Activated naive CD4-positive, alpha-beta T cell treated with anti-CD3 and anti-CD28 coated beads for 36 hours (primary cell): ENCODE measurements around the gene HLA-C. TPM values are rescaled to one million over a fixed set of nuclear protein-coding genes. Genes with fewer than 3 reads are reported as not detected.
"Not testable (repeated sequence)": the region's sequence is repeated elsewhere in the genome, so short reads cannot be mapped to it uniquely, and the experiment has no call there.

ENCODE experiments used
- CTCF ChIA-PET: fragments of 350-600 bp; sonication (Branson Sonifier 250); formaldehyde crosslinking; loops from one replicate; lab custom pipeline; 2021; ENCODE audit warnings: antibody characterized with exemption; lab: Charles Lee
- DNase-seq: peaks from one replicate; pipeline ENCODE4 v3.0.0-alpha.2; 2020
- H3K27ac Mint-ChIP-seq: one replicate; pipeline ENCODE4 v1.8.0; 2021; ENCODE audit warnings: mild to moderate bottlenecking, mixed read lengths
- H3K27me3 Mint-ChIP-seq: one replicate; pipeline ENCODE4 v1.8.0; 2021; ENCODE audit warnings: low read depth, mixed read lengths
- H3K36me3 Mint-ChIP-seq: one replicate; pipeline ENCODE4 v1.8.0; 2021; ENCODE audit warnings: low read depth, mixed read lengths
- H3K4me1 Mint-ChIP-seq: one replicate; pipeline ENCODE4 v1.8.0; 2021; ENCODE audit warnings: low read depth, mixed read lengths
- H3K4me3 Mint-ChIP-seq: one replicate; pipeline ENCODE4 v1.8.0; 2021; ENCODE audit warnings: mild to moderate bottlenecking, moderate library complexity, mixed read lengths
- H3K9me3 Mint-ChIP-seq: one replicate; pipeline ENCODE4 v1.8.0; 2021; ENCODE audit warnings: mixed read lengths
- intact Hi-C: fragments of 100-400 bp; cut with micrococcal nuclease; formaldehyde crosslinking; loops from one replicate; pipeline ENCODE4 v1.15.1; 2023
- total RNA-seq, 2 experiments: library from RNA; stranded (reverse); gene quantifications; one replicate each; pipeline ENCODE4 v1.2.3, GENCODE V29; 2021

HLA-C gene
- total RNA-seq, 2 experiments from 2014 or later, result 1,018 to 1,049 TPM

DNA sequence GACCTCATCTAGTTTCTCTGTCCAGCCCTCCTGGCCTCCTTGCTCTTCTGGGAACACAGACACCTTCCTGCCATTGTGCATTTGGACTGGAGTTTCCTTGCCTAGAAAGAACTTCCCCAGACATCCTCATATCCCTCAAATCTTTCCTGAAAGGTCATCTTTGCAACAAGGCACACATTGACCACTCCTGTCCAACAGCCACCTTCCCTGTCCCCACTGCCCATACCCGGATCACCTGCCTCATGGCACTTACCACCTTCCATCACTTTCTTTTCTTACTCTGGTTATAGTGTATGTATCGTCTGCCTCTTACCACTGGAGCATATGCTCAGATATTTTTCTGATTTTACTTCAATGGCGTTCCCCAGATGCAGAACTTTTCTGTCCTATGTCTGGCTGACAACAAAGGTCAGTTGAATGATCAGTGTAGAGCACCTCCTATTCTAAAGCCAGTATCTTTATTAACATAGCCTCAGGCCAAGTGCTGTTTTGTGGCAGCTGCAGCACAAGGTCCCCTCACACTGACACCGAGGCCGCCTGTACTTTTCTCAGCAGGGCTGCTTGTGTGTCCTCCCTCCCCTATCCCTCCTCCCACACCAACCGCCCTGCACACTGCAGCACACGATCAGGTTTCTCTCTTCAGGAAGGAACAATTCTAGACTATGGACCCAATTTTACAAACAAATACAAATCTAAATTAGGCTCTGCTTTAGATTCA, 4.1 kb downstream of the HLA-C start:
- H3K36me3 Mint-ChIP-seq, result peaks cover 43% of the 10 kb centered on the region
- no peaks in the 10 kb centered on the region for H3K27me3 Mint-ChIP-seq
- peaks cover 7% of the 10 kb centered on the region for H3K9me3 Mint-ChIP-seq
- CTCF ChIA-PET, result no interaction called here
- no peak for DNase-seq
- peak overlapping the region; percentile 33 for H3K27ac Mint-ChIP-seq
- H3K4me3 Mint-ChIP-seq, result peak overlapping the region; percentile 4
- intact Hi-C loops, result no loop called here
- peaks cover 28% of the 10 kb centered on the region for H3K4me1 Mint-ChIP-seq

DNA sequence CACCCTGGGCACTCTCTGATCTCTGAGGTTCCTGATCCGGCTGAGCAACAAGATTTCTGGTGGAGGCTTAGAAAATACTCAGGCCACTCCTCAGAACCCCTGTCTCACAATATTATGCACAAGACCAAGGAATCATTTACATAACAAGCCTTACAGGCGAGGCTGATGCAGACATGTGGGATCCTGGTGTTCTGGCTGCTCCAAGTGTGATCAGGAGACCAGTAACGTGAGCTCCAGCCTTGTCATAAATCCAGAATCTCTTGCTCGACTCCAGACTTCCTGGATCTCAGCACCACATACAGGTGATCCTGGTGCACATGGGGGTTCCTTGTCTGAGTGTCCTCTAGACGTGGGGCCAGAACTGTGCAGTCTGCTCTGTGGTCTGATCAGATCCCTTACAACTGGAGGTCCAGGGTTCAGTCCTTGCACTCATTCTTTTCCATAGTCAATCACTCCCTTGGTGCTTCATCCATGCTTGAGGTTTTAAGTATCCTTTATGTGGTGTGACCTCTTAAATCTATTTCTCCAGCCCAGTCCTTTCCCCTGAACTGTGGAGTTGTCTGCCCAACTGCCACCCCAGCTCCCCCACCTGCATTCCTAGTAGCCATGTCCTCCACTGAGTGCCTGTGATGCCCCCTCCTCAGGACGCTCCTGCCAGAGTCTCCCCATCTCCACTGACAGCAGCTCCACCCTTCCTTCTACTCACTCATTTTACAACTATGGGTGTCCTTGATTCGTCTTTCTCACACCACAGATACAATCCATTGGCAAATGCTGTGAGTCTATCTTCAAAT, 5.1 kb downstream of the HLA-C start:
- H3K4me3 Mint-ChIP-seq, result no peak overlapping the region
- DNase-seq, result no peak
- peaks cover 11% of the 10 kb centered on the region for H3K9me3 Mint-ChIP-seq
- intact Hi-C loops, result no loop called here
- no peak overlapping the region for H3K27ac Mint-ChIP-seq
- H3K4me1 Mint-ChIP-seq, result peaks cover 28% of the 10 kb centered on the region
- CTCF ChIA-PET, result no interaction called here
- peaks cover 39% of the 10 kb centered on the region for H3K36me3 Mint-ChIP-seq
- no peaks in the 10 kb centered on the region for H3K27me3 Mint-ChIP-seq

- Mint-ChIP-seq H3K27me3 (no peaks in the 10 kb centered on the region), H3K4me1 (peaks cover 28% of the 10 kb centered on the region), H3K4me3 (no peak overlapping the region), H3K9me3 (peaks cover 11% of the 10 kb centered on the region), H3K27ac (no peak overlapping the region), H3K36me3 (peaks cover 34% of the 10 kb centered on the region)
- DNase-seq, result no peak
- intact Hi-C loops, result no loop called here
- CTCF ChIA-PET, result no interaction called here
These were observed 6.0 kb downstream of the HLA-C start for GRCh38 chr6:31265926-31266325.

DNA sequence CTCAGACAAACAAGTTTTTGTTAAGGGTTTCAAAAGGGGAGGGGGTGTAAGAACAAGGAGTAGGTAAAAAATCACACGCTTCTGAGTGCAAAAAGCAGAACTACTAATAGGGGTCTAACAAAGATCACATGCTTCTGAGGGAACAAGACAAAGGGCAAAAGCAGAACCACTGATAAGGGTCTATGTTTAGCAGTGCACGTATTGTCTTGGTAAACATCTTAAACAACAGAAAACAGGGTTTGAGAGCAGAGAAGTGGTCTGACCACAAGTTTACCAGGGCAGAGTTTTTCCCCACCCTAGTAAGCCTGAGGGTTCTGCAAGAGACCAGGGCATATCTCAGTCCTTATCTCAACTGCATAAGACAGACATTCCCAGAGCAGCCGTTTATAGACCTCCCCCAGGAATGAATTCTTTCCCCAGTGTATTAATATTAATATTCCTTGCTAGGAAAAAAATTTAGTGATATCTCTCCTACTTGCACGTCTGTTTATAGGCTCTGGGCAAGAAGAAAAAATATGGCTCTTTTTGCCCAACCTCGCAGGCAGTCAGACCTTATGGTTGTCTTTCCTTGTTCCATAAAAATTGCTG, 8.5 kb downstream of the HLA-C start:
- peaks cover 14% of the 10 kb centered on the region for H3K9me3 Mint-ChIP-seq
- H3K27ac Mint-ChIP-seq, H3K27me3 Mint-ChIP-seq, intact Hi-C loops, H3K4me3 Mint-ChIP-seq, DNase-seq, CTCF ChIA-PET: not testable (repeated sequence)
- H3K36me3 Mint-ChIP-seq, result peaks cover 11% of the 10 kb centered on the region
- H3K4me1 Mint-ChIP-seq, result peaks cover 22% of the 10 kb centered on the region

- CTCF ChIA-PET, result not testable (repeated sequence)
These were observed 11.9 kb downstream of the HLA-C start for GRCh38 chr6:31259995-31260394.

DNA sequence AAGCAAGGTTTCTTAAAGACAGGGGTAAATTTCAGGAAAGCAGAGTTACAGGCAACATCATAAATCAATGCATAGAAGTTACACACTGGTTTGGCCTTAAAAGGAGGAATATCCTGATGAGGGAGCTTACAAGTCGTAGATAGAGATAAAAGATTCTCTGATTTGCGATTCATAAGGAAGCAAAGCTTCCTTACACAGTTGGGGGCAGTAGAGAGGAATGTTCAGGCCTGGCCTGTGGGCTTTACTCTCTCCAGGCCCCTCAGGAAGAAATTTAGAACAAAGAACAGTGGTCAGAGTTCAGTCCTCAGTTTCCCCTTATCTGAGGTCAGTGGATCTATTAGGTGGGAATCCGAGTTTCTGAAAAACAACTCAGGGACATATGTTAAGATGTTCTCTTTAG, 19.3 kb downstream of the HLA-C start:
- no peak for DNase-seq
- intact Hi-C loops, result no loop called here
- Mint-ChIP-seq H3K9me3 (peaks cover 14% of the 10 kb centered on the region), H3K27ac (no peak overlapping the region), H3K27me3 (no peaks in the 10 kb centered on the region), H3K36me3 (no peaks in the 10 kb centered on the region), H3K4me3 (no peak overlapping the region), H3K4me1 (no peaks in the 10 kb centered on the region)
- CTCF ChIA-PET, result interaction anchor here (0.5 to 1.3 kb wide), 3 partner anchors 114 to 147 kb away, joined by 3 to 6 read pairs (median 3); no protein-coding TSS in a partner anchor

More at GRCh38 chr6:31259995-31260394, 11.9 kb downstream of the HLA-C start:
- Mint-ChIP-seq H3K4me1 (peaks cover 15% of the 10 kb centered on the region), H3K9me3 (peaks cover 18% of the 10 kb centered on the region)
- H3K36me3 Mint-ChIP-seq, H3K4me3 Mint-ChIP-seq, H3K27me3 Mint-ChIP-seq, intact Hi-C loops, H3K27ac Mint-ChIP-seq: not testable (repeated sequence)
- peak; percentile 57 for DNase-seq

DNA sequence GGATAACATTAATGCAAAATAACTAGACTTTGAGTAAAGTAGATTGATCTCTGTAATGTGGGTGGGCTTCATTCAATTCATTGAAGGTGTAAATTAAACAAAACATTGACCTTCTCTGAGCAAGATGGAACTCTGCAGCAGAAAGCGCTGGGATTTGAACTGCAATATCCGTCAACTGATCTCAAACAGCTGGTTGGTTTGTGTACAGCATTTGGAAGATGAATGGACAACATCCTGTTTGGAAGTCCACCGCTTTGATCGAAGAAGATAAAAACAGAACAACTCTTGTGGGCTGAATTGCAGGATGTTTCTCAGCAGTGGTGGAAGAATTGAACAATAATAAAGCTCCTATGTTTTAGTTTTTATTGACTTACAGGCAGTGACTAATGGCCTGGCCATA, 20.6 kb downstream of the HLA-C start:
- Mint-ChIP-seq H3K9me3 (peaks cover 20% of the 10 kb centered on the region), H3K27me3 (no peaks in the 10 kb centered on the region), H3K36me3 (no peaks in the 10 kb centered on the region), H3K27ac (no peak overlapping the region), H3K4me1 (no peaks in the 10 kb centered on the region), H3K4me3 (no peak overlapping the region)
- intact Hi-C loops, result no loop called here
- DNase-seq, result no peak
- CTCF ChIA-PET, result no interaction called here

GRCh38 chr6:31249184-31249583, 22.7 kb downstream of the HLA-C start:
- no peak for DNase-seq
- CTCF ChIA-PET, result no interaction called here
- intact Hi-C loops, result no loop called here
- H3K4me1 Mint-ChIP-seq, result peaks cover 3% of the 10 kb centered on the region
- no peaks in the 10 kb centered on the region for H3K36me3 Mint-ChIP-seq
- H3K9me3 Mint-ChIP-seq, result peaks cover 17% of the 10 kb centered on the region
- no peak overlapping the region for H3K27ac Mint-ChIP-seq
- H3K4me3 Mint-ChIP-seq, result no peak overlapping the region
- no peaks in the 10 kb centered on the region for H3K27me3 Mint-ChIP-seq

DNA sequence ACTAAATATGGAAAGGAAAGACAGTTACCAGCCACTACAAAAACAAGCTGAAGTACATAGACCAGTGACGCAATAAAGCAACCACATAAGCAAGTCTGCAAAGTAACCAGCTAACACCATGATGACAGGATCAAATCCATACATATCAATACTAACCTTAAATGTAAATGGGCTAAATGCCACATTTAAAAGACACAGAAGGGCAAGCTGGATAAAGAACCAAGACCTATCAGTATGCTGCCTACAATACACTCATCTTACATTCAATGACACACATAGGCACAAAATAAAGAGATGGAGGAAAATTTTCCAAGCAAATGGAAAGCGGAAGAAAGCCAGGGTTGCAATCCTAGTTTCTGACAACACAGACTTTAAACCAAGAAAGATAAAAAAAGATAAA, 24.1 kb downstream of the HLA-C start:
- H3K4me3 Mint-ChIP-seq, result no peak overlapping the region
- no peak overlapping the region for H3K27ac Mint-ChIP-seq
- no peaks in the 10 kb centered on the region for H3K27me3 Mint-ChIP-seq
- CTCF ChIA-PET, result interaction anchor here (1.5 kb wide), 1 partner anchor 50 kb away, joined by 4 read pairs; no protein-coding TSS in a partner anchor
- peaks cover 17% of the 10 kb centered on the region for H3K9me3 Mint-ChIP-seq
- DNase-seq, result no peak
- H3K36me3 Mint-ChIP-seq, result no peaks in the 10 kb centered on the region
- H3K4me1 Mint-ChIP-seq, result peaks cover 7% of the 10 kb centered on the region
- intact Hi-C loops, result no loop called here

- Mint-ChIP-seq H3K4me3 (no peak overlapping the region), H3K27me3 (no peaks in the 10 kb centered on the region)
These were observed 25.8 kb downstream of the HLA-C start for GRCh38 chr6:31246051-31246521.

DNA sequence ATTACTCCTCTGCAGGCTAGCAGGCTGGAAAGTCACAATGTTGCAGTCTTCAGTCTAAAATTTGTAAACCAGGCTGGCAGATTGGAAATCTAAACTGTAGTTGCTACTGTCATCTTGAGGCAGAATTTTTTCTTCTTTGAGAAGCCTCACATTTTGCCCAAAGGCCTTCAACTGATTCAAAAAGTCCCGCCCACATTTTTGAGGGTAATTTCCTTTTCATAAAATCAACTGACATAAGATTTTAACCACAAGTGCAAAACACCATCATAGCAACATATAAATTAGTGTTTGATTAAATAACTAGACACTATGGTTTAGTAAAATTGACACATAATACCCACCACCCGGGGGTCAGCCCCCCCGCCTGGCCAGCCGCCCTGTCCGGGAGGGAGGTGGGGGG, 28.4 kb downstream of the HLA-C start:
- Mint-ChIP-seq H3K4me3 (no peak overlapping the region), H3K36me3 (no peaks in the 10 kb centered on the region), H3K4me1 (peaks cover 7% of the 10 kb centered on the region), H3K9me3 (peaks cover 12% of the 10 kb centered on the region), H3K27me3 (no peaks in the 10 kb centered on the region), H3K27ac (no peak overlapping the region)
- DNase-seq, result no peak
- intact Hi-C loops, result no loop called here
- CTCF ChIA-PET, result no interaction called here

More at GRCh38 chr6:31246051-31246521, 25.8 kb downstream of the HLA-C start:
- H3K9me3 Mint-ChIP-seq, result peaks cover 17% of the 10 kb centered on the region
- CTCF ChIA-PET, result interaction anchor here (0.8 to 1.5 kb wide), 3 partner anchors 43 to 50 kb away, joined by 3 to 4 read pairs (median 4); no protein-coding TSS in a partner anchor
- no peak overlapping the region for H3K27ac Mint-ChIP-seq
- H3K4me1 Mint-ChIP-seq, result peaks cover 7% of the 10 kb centered on the region
- DNase-seq, result no peak
- no peaks in the 10 kb centered on the region for H3K36me3 Mint-ChIP-seq
- intact Hi-C loops, result no loop called here

DNA sequence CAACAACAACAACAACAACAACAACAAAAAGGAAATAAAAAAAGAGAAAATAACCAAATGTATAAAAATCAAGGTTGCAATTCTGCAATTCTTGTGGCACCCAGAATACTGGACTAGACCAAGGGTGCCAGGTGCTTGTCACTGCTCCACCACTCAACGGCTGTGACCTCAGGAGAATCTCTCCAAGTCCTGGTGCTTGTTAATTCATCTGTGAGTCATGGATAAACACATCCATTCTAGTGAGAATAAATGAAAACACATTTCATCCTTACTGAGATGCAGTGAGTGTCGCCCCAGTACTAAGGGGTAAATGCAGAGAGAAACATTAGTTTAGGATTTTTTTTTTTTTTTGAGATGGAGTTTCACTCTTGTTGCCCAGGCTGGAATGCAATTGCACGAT, 32.0 kb downstream of the HLA-C start:
- no peaks in the 10 kb centered on the region for H3K27me3 Mint-ChIP-seq
- CTCF ChIA-PET, result no interaction called here
- no peaks in the 10 kb centered on the region for H3K36me3 Mint-ChIP-seq
- no peaks in the 10 kb centered on the region for H3K9me3 Mint-ChIP-seq
- no peak for DNase-seq
- H3K27ac Mint-ChIP-seq, result no peak overlapping the region
- H3K4me3 Mint-ChIP-seq, result no peak overlapping the region
- intact Hi-C loops, result no loop called here
- H3K4me1 Mint-ChIP-seq, result peaks cover 4% of the 10 kb centered on the region
